ENCODE measurements around the gene SMG1.
"Not testable (repeated sequence)": the region's sequence is repeated elsewhere in the genome, so short reads cannot be mapped to it uniquely, and the experiment has no call there.

DNA sequence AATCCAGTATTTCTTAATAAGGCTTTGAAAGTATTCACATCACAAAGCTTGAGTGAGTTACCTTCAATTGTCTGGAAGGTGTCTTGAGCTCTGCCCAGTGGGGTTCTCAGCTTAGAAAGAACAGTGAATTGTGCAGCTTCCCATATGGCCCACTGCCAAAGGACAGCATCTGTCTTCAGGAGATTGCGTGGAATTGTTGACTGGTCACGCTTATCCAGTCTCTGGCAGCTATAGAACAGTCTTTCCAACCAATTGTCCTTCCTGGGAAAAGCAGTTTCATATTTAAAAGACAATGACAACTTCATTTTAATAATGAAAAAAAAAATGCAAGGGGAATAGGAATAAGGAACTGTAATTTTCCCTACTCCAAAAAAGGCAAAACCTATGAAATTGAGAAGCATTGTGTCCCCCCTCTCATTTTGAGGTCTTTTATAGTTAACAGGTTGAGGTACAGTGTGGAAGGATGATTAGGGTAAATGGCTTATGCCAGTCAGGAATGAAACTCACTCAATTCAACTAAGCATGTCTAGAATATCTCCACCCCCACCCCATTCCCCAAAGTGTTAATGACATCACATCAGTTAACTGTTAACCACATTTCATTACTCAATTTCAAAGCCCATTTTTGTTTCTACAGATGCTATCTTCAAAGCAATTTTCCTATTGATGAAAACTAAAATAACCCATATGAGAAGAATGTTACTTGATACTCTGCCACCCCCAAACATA lies 57.0 kb downstream of the SMG1 start:
- TF ChIP-seq, protein P1, sequence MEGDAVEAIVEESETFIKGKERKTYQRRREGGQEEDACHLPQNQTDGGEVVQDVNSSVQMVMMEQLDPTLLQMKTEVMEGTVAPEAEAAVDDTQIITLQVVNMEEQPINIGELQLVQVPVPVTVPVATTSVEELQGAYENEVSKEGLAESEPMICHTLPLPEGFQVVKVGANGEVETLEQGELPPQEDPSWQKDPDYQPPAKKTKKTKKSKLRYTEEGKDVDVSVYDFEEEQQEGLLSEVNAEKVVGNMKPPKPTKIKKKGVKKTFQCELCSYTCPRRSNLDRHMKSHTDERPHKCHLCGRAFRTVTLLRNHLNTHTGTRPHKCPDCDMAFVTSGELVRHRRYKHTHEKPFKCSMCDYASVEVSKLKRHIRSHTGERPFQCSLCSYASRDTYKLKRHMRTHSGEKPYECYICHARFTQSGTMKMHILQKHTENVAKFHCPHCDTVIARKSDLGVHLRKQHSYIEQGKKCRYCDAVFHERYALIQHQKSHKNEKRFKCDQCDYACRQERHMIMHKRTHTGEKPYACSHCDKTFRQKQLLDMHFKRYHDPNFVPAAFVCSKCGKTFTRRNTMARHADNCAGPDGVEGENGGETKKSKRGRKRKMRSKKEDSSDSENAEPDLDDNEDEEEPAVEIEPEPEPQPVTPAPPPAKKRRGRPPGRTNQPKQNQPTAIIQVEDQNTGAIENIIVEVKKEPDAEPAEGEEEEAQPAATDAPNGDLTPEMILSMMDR (conservative IDR thresholded peaks at IDR 0.05): not testable (repeated sequence)
- not testable (repeated sequence) for TF ChIP-seq EZH2 (IDR thresholded peaks at IDR 0.05; ENCODE audit: low read depth)

Data from PC-9 (cell line).